Measurements from ENCODE around the gene MARK2. TPM values are rescaled to one million over a fixed set of nuclear protein-coding genes. Genes with fewer than 3 reads are reported as not detected.

The MARK2 gene
- total RNA-seq, 2 donors from 2014 or later = 39.7 to 39.8 TPM

DNA sequence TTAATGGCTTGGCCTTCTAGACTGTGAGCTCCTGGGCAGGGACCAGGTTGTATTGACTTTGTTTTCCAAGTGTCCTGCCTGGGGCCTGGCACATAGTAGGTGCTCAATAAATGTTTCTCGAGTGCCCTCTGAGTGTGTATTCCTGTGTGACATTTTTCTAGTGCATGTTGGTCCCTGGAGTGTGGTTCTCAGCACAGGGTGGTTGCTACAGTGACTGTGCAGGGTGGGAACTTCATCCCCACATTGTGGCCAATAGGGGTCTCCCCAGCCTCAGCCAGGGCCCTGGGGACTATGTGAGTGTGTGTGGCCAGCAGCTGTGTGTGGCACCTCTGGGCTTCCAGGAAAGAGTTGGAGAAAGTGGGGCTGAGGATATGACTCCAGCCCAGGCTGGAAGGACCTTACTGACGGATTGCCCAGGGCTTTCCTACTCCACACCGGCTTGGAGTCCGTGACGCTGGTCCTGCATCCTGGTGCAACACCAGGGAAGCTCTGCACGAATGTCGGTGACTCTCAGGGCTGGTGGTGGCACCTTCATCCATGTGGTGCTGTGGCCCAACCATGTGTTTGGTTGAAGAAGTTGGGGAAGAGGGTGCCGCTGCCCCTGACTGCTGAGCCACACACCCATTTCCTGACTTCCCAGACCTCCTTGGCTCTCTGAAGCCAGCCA is 9.0 kb upstream of the MARK2 start:
- 93 to 100% methylated on average over 5 to 7 of the region's 8 CpGs for WGBS, 2 experiments (ENCODE audit: insufficient coverage in 1 of 2, insufficient read length in 1 of 2)
- Histone ChIP-seq H3K4me1 (ENCODE audit: control insufficient read depth, insufficient read depth, low read length) (no peaks in the 10 kb centered on the region), H3K9me3 (ENCODE audit: control insufficient read depth, low read length) (no peaks in the 10 kb centered on the region), H3K4me3 (ENCODE audit: low read length) (no peak overlapping the region), H3K27me3 (ENCODE audit: control insufficient read depth, insufficient read depth, low read length, poor library complexity, severe bottlenecking) (no peaks in the 10 kb centered on the region), H3K36me3 (ENCODE audit: control insufficient read depth, insufficient read depth, low read length) (peaks cover 19% of the 10 kb centered on the region), H3K9ac (ENCODE audit: extremely low read depth, low read length, poor library complexity, severe bottlenecking) (no peak overlapping the region), H3K27ac (ENCODE audit: low read depth, low read length) (no peak overlapping the region)
- Mint-ChIP-seq H3K27ac (peak overlapping the region; percentile 27), H3K4me1 (no peaks in the 10 kb centered on the region), H3K4me3 (no peak overlapping the region), H3K27me3 (ENCODE audit: insufficient read depth) (no peaks in the 10 kb centered on the region), H3K9me3 (no peaks in the 10 kb centered on the region), H3K36me3 (ENCODE audit: low read depth) (peaks cover 24% of the 10 kb centered on the region)
- DNase-seq = peak; percentile 83
- TF ChIP-seq, protein P1, sequence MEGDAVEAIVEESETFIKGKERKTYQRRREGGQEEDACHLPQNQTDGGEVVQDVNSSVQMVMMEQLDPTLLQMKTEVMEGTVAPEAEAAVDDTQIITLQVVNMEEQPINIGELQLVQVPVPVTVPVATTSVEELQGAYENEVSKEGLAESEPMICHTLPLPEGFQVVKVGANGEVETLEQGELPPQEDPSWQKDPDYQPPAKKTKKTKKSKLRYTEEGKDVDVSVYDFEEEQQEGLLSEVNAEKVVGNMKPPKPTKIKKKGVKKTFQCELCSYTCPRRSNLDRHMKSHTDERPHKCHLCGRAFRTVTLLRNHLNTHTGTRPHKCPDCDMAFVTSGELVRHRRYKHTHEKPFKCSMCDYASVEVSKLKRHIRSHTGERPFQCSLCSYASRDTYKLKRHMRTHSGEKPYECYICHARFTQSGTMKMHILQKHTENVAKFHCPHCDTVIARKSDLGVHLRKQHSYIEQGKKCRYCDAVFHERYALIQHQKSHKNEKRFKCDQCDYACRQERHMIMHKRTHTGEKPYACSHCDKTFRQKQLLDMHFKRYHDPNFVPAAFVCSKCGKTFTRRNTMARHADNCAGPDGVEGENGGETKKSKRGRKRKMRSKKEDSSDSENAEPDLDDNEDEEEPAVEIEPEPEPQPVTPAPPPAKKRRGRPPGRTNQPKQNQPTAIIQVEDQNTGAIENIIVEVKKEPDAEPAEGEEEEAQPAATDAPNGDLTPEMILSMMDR (conservative IDR thresholded peaks at IDR 0.05) = peak; percentile 69

DNA sequence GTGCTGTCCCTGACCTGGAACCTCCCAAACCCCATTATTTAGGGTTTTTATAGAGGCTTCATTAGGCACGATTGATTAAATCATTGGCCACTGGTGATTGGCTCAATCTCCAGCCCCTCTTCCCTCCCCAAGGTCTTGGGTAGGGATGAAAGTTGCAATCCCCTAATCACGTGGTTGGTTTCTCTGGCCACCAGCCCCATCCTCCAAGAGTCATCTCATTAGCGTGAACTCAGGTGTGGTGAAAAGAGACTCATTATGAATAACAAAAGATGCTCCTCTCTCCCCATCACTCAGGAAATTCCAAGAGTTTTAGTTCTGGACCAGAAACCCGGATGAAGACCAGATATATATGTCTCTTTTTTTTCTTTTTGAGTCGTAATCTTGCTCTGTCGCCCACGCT is 7.6 kb upstream of the MARK2 start:
- no peaks in the 10 kb centered on the region for H3K9me3 Mint-ChIP-seq
- no peak overlapping the region for H3K4me3 ChIP-seq (ENCODE audit: low read length)
- H3K9me3 ChIP-seq (ENCODE audit: control insufficient read depth, low read length) = no peaks in the 10 kb centered on the region
- H3K27ac Mint-ChIP-seq = no peak overlapping the region
- no peak overlapping the region for H3K4me3 Mint-ChIP-seq
- no peak for DNase-seq
- no peak overlapping the region for H3K9ac ChIP-seq (ENCODE audit: extremely low read depth, low read length, poor library complexity, severe bottlenecking)
- no peaks in the 10 kb centered on the region for H3K4me1 Mint-ChIP-seq
- peaks cover 12% of the 10 kb centered on the region for H3K36me3 Mint-ChIP-seq (ENCODE audit: low read depth)
- WGBS, 2 experiments (ENCODE audit: insufficient coverage in 1 of 2, insufficient read length in 1 of 2) = 75 to 84% methylated on average over 5 to 7 of the region's 7 CpGs
- no peak overlapping the region for H3K27ac ChIP-seq (ENCODE audit: low read depth, low read length)
- H3K36me3 ChIP-seq (ENCODE audit: control insufficient read depth, insufficient read depth, low read length) = peaks cover 5% of the 10 kb centered on the region
- H3K27me3 Mint-ChIP-seq (ENCODE audit: insufficient read depth) = no peaks in the 10 kb centered on the region
- TF ChIP-seq, protein P1 (conservative IDR thresholded peaks at IDR 0.05) = no peak
- no peaks in the 10 kb centered on the region for H3K27me3 ChIP-seq (ENCODE audit: control insufficient read depth, insufficient read depth, low read length, poor library complexity, severe bottlenecking)
- H3K4me1 ChIP-seq (ENCODE audit: control insufficient read depth, insufficient read depth, low read length) = no peaks in the 10 kb centered on the region

DNA sequence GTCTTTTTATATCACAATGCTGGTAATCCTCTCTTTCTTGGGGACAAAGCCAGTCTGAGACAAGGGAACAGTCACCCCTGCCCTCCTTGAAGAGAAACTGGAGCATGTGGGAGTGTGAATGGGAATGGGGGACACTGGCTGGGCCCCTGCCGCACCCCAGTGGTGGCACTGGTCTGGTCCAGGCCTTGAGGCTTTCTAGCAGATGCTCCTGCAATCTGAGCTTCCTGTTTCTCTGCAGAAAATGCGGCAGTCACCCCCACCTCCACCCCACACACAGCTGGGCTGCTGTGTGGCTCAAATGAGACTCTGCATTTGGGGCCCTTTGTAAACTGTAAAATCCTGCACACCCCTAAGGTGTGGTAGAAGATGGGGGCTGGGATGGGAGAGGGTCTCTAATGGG is 6.6 kb upstream of the MARK2 start:
- no peak overlapping the region for H3K4me3 Mint-ChIP-seq
- no peaks in the 10 kb centered on the region for H3K27me3 Mint-ChIP-seq (ENCODE audit: insufficient read depth)
- H3K36me3 ChIP-seq (ENCODE audit: control insufficient read depth, insufficient read depth, low read length) = no peaks in the 10 kb centered on the region
- no peaks in the 10 kb centered on the region for H3K9me3 Mint-ChIP-seq
- H3K9me3 ChIP-seq (ENCODE audit: control insufficient read depth, low read length) = no peaks in the 10 kb centered on the region
- peaks cover 7% of the 10 kb centered on the region for H3K36me3 Mint-ChIP-seq (ENCODE audit: low read depth)
- no peak overlapping the region for H3K9ac ChIP-seq (ENCODE audit: extremely low read depth, low read length, poor library complexity, severe bottlenecking)
- no peak overlapping the region for H3K4me3 ChIP-seq (ENCODE audit: low read length)
- no peaks in the 10 kb centered on the region for H3K27me3 ChIP-seq (ENCODE audit: control insufficient read depth, insufficient read depth, low read length, poor library complexity, severe bottlenecking)
- no peaks in the 10 kb centered on the region for H3K4me1 Mint-ChIP-seq
- WGBS, 2 experiments (ENCODE audit: insufficient coverage in 1 of 2, insufficient read length in 1 of 2) = 82% methylated on average over 2 of the region's 2 CpGs; no CpG with 5 or more reads in 1 of the 2 experiments
- H3K4me1 ChIP-seq (ENCODE audit: control insufficient read depth, insufficient read depth, low read length) = no peaks in the 10 kb centered on the region
- no peak overlapping the region for H3K27ac ChIP-seq (ENCODE audit: low read depth, low read length)
- TF ChIP-seq, protein P1 (conservative IDR thresholded peaks at IDR 0.05) = no peak
- no peak for DNase-seq
- no peak overlapping the region for H3K27ac Mint-ChIP-seq

Data from endodermal cell (in vitro differentiated cells).